SK-N-SH (cell line): ENCODE results near the gene TMEM131L. TPM values are rescaled to one million over a fixed set of nuclear protein-coding genes. Genes with fewer than 3 reads are reported as not detected.

Source experiments
- CTCF ChIA-PET: fragments of 300-600, 350-600 bp; formaldehyde crosslinking; extraction: SDS; loops from one replicate; lab custom pipeline; 2021; lab: Yijun Ruan, JAX
- POLR2A ChIA-PET: fragments of 350-600 bp; sonication (Branson Sonifier 250); formaldehyde crosslinking; extraction: SDS; loops from one replicate; lab custom pipeline; 2020; ENCODE audit warnings: antibody characterized with exemption, inconsistent platforms; lab: Yijun Ruan, JAX
- DNase-seq: peaks from one replicate; pipeline ENCODE4 v3.0.0; 2012
- H2AFZ ChIP-seq: fragments of 200-600 bp; sonication (generic); 2 replicates; pipeline ENCODE4 v1.8.1; 2016; ENCODE audit warnings: antibody characterized with exemption, mild to moderate bottlenecking, low read depth
- H3F3A ChIP-seq: fragments of 200-600 bp; sonication (generic); replicated peaks from 2 replicates; pipeline ENCODE3; 2016; ENCODE audit warnings: antibody characterized with exemption, mild to moderate bottlenecking; ENCODE audit not compliant: insufficient read depth
- H3K27ac ChIP-seq, 2 experiments: fragments of 200-500 bp in 1 of 2; fragments of 200-600 bp in 1 of 2; sonication (Bioruptor generic) in 1 of 2; sonication (generic), shearing (Covaris generic) in 1 of 2; 2 replicates each; pipeline versions ENCODE4 v1.5.1 to v1.6.1; 2014 to 2016; ENCODE audit warnings: low read depth in 2 of 2, inconsistent platforms in 1 of 2, low read length in 1 of 2, mild to moderate bottlenecking in 1 of 2, mixed read lengths in 1 of 2
- H3K27me3 ChIP-seq: fragments of 200-600 bp; sonication (generic), shearing (Covaris generic); 2 replicates; pipeline ENCODE4 v1.6.1; 2016; ENCODE audit warnings: mixed run types; ENCODE audit not compliant: insufficient read depth
- H3K36me3 ChIP-seq, 2 experiments: fragments of 200-500 bp in 1 of 2; fragments of 200-600 bp in 1 of 2; sonication (Bioruptor generic) in 1 of 2; sonication (generic) in 1 of 2; replicated peaks in 1 of 2; 2 replicates each; pipeline versions ENCODE3 to v1.5.1; 2014 to 2016; ENCODE audit warnings: low read length in 1 of 2, mild to moderate bottlenecking in 1 of 2; ENCODE audit not compliant: insufficient read depth in 2 of 2, control insufficient read depth in 1 of 2
- H3K4me1 ChIP-seq, 2 experiments: fragments of 200-500 bp in 1 of 2; fragments of 200-600 bp in 1 of 2; sonication (Bioruptor generic) in 1 of 2; sonication (generic), shearing (Covaris generic) in 1 of 2; 2 replicates each; pipeline versions ENCODE4 v1.5.1 to v1.6.1; 2014 to 2016; ENCODE audit warnings: low read depth in 1 of 2, low read length in 1 of 2, mixed run types in 1 of 2; ENCODE audit not compliant: insufficient read depth in 2 of 2, control insufficient read depth in 1 of 2
- H3K4me2 ChIP-seq: fragments of 200-600 bp; sonication (generic), shearing (Covaris generic); 2 replicates; pipeline ENCODE4 v1.6.1; 2017; ENCODE audit warnings: mixed run types
- H3K4me3 ChIP-seq, 2 experiments: fragments of 200-500 bp in 1 of 2; fragments of 200-600 bp in 1 of 2; sonication (Bioruptor generic) in 1 of 2; sonication (generic), shearing (Covaris generic) in 1 of 2; 2 replicates each; pipeline versions ENCODE4 v1.5.1 to v1.8.1; 2014 to 2016; ENCODE audit warnings: low read depth in 2 of 2, inconsistent platforms in 1 of 2, low read length in 1 of 2, mild to moderate bottlenecking in 1 of 2, mixed read lengths in 1 of 2, moderate library complexity in 1 of 2
- H3K79me2 ChIP-seq: fragments of 200-600 bp; sonication (generic); 2 replicates; pipeline ENCODE4 v1.8.1; 2017; ENCODE audit warnings: mild to moderate bottlenecking; ENCODE audit not compliant: insufficient read depth
- H3K9ac ChIP-seq: fragments of 200-600 bp; sonication (generic); 2 replicates; pipeline ENCODE4 v1.6.1; 2017; ENCODE audit warnings: mixed run types
- H3K9me2 ChIP-seq: fragments of 200-600 bp; sonication (generic); 2 replicates; pipeline ENCODE4 v1.6.1; 2017; ENCODE audit warnings: mixed run types
- H3K9me3 ChIP-seq: fragments of 200-600 bp; sonication (generic); 2 replicates; pipeline ENCODE4 v1.6.1; 2017; ENCODE audit warnings: mixed run types, mild to moderate bottlenecking, moderate library complexity
- H4K20me1 ChIP-seq: fragments of 200-600 bp; sonication (generic); 2 replicates; pipeline ENCODE4 v1.6.1; 2017; ENCODE audit warnings: mild to moderate bottlenecking, mixed run types; ENCODE audit not compliant: insufficient read depth
- CHD2 ChIP-seq: fragments of 150-350 bp; IDR thresholded peaks from 2 replicates; pipeline ENCODE4 v1.6.1; 2018; ENCODE audit warnings: low read length; ENCODE audit not compliant: partially characterized antibody
- ELF1 ChIP-seq: IDR thresholded peaks from 2 replicates; pipeline ENCODE4 v1.4.0; 2012
- EP300 ChIP-seq, 2 experiments: IDR thresholded peaks; 2 replicates each; pipeline versions ENCODE4 v1.4.0 to v1.6.1; 2012; ENCODE audit warnings: borderline replicate concordance in 1 of 2, low read depth in 1 of 2, low read length in 1 of 2
- EZH2phosphoT487 ChIP-seq: fragments of 200-600 bp; sonication (generic); IDR thresholded peaks from 2 replicates; pipeline ENCODE4 v1.6.1; 2017; ENCODE audit warnings: low read depth, mixed run types, mild to moderate bottlenecking, antibody characterized with exemption, moderate library complexity, borderline replicate concordance
- FOSL2 ChIP-seq: IDR thresholded peaks from 2 replicates; pipeline ENCODE4 v1.4.0; 2012; ENCODE audit warnings: low read depth, mild to moderate bottlenecking, moderate library complexity, borderline replicate concordance
- FOXJ3 ChIP-seq: sonication (generic); formaldehyde crosslinking; IDR thresholded peaks from 2 replicates; pipeline ENCODE4 v1.5.1; 2020; ENCODE audit warnings: mild to moderate bottlenecking, missing genetic modification reagents
- GABPA ChIP-seq: IDR thresholded peaks from 2 replicates; pipeline ENCODE4 v1.4.0; 2012; ENCODE audit warnings: low read depth, mild to moderate bottlenecking
- NFIC ChIP-seq: IDR thresholded peaks from 2 replicates; pipeline ENCODE4 v1.4.0; 2012; ENCODE audit warnings: borderline replicate concordance
- NRF1 ChIP-seq: IDR thresholded peaks from 2 replicates; pipeline ENCODE4 v1.6.1; 2012; ENCODE audit warnings: low read depth, mild to moderate bottlenecking, low read length
- RCOR1 ChIP-seq: fragments of 150-350 bp; IDR thresholded peaks from 2 replicates; pipeline ENCODE4 v1.6.1; 2017; ENCODE audit warnings: antibody characterized with exemption, low read length
- RFX5 ChIP-seq: IDR thresholded peaks from 2 replicates; pipeline ENCODE4 v1.6.1; 2012; ENCODE audit warnings: mild to moderate bottlenecking, improper control_type of control experiment, low read length
- SIN3A ChIP-seq: IDR thresholded peaks from 2 replicates; pipeline ENCODE4 v1.6.1; 2012; ENCODE audit warnings: low read depth, mild to moderate bottlenecking, low read length, moderate library complexity, borderline replicate concordance
- SMC3 ChIP-seq: IDR thresholded peaks from 2 replicates; pipeline ENCODE4 v1.6.1; 2012; ENCODE audit warnings: low read depth, low read length, improper control_type of control experiment
- TEAD4 ChIP-seq: IDR thresholded peaks from 2 replicates; pipeline ENCODE4 v1.4.0; 2012; ENCODE audit warnings: mild to moderate bottlenecking, borderline replicate concordance; ENCODE audit not compliant: insufficient read depth
- YY1 ChIP-seq: IDR thresholded peaks from 2 replicates; pipeline ENCODE4 v1.4.0; 2012; ENCODE audit warnings: low read depth, mild to moderate bottlenecking
- WGBS: methylation state at CpG from one replicate; pipeline ENCODE4 v1.1.6; 2017; ENCODE audit warnings: low lambda C conversion rate; 5-methylcytosine and 5-hydroxymethylcytosine counted together
- polyA plus RNA-seq, 3 experiments: library from polyadenylated mRNA; depleted of rRNA; stranded (reverse); fragments of >200 nt; gene quantifications; 2 replicates each; pipeline ENCODE4 v1.2.3, GENCODE V29; 2012
- TF ChIP-seq, protein P1 (sequence below): IDR thresholded peaks from 2 replicates; pipeline ENCODE4 v1.4.0; 2012; ENCODE audit warnings: low read depth, borderline replicate concordance
- TF ChIP-seq, protein P2 (sequence below): IDR thresholded peaks from 2 replicates; pipeline ENCODE4 v1.4.0; 2012; ENCODE audit warnings: low read depth
- TF ChIP-seq, protein P3 (sequence below): IDR thresholded peaks from 2 replicates; pipeline ENCODE4 v1.6.1; 2012; ENCODE audit warnings: mild to moderate bottlenecking, low read depth, low read length, moderate library complexity
- TF ChIP-seq, protein P4 (sequence below): fragments of 150-350 bp; IDR thresholded peaks from 2 replicates; pipeline ENCODE4 v1.6.1; 2017; ENCODE audit warnings: antibody characterized with exemption, low read length, low read depth, borderline replicate concordance
- TF ChIP-seq, protein P5 (sequence below): IDR thresholded peaks from 2 replicates; pipeline ENCODE4 v1.4.0; 2012; ENCODE audit warnings: low read depth, borderline replicate concordance

The TMEM131L gene
- polyA plus RNA-seq, 1 of the 3 experiments (the other 2 are of a cell fraction) = 6.2 TPM

DNA sequence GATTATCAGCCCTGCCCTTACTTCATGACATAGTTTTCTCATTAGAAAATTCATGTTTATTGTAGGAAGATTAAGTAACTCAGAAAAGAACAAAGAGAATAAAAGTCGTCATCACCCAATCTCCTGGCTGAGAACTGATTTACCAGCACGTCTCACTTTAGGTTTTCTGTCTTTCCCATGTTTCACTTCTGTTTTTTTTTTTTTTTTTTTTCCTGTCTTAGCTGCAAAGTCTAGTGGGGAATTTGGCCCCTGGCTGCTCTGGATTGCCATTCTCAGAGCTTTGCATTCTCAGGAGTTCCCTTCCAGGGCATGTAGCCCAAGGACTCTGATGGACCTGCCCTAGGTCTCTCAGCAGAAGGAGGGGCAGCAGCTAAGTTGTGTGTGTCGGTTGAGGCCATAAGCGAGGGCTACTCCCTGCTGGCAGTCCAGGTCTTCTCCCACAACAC lies 57.8 kb downstream of the TMEM131L start:
- no peaks in the 10 kb centered on the region for H3K36me3 ChIP-seq
- no peak overlapping the region for H3K27ac ChIP-seq
- H3K4me2 ChIP-seq = no peak overlapping the region
- no peak for TF ChIP-seq ELF1
- TF ChIP-seq RFX5 = no peak
- no peak for TF ChIP-seq NFIC
- no peak for TF ChIP-seq EP300 (IDR thresholded peaks at IDR 0.05; ENCODE audit: borderline replicate concordance in 1 of 2, low read depth in 1 of 2, low read length in 1 of 2)
- no peak for TF ChIP-seq FOXJ3
- TF ChIP-seq, protein P1, sequence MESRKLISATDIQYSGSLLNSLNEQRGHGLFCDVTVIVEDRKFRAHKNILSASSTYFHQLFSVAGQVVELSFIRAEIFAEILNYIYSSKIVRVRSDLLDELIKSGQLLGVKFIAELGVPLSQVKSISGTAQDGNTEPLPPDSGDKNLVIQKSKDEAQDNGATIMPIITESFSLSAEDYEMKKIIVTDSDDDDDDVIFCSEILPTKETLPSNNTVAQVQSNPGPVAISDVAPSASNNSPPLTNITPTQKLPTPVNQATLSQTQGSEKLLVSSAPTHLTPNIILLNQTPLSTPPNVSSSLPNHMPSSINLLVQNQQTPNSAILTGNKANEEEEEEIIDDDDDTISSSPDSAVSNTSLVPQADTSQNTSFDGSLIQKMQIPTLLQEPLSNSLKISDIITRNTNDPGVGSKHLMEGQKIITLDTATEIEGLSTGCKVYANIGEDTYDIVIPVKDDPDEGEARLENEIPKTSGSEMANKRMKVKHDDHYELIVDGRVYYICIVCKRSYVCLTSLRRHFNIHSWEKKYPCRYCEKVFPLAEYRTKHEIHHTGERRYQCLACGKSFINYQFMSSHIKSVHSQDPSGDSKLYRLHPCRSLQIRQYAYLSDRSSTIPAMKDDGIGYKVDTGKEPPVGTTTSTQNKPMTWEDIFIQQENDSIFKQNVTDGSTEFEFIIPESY = no peak
- no peak for TF ChIP-seq YY1
- TF ChIP-seq, protein P2, sequence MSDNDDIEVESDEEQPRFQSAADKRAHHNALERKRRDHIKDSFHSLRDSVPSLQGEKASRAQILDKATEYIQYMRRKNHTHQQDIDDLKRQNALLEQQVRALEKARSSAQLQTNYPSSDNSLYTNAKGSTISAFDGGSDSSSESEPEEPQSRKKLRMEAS = no peak
- TF ChIP-seq CHD2 = no peak
- no peak for TF ChIP-seq NRF1
- TF ChIP-seq SMC3 = no peak
- TF ChIP-seq, all 33 proteins: peak for 0
- no peaks in the 10 kb centered on the region for H3K9me3 ChIP-seq
- 92% methylated on average over 4 of the region's 4 CpGs for WGBS
- no peak overlapping the region for H2AFZ ChIP-seq
- no peaks in the 10 kb centered on the region for H4K20me1 ChIP-seq
- H3F3A ChIP-seq = no peaks in the 10 kb centered on the region
- DNase-seq = no peak
- no peak overlapping the region for H3K9ac ChIP-seq
- H3K9me2 ChIP-seq = no peaks in the 10 kb centered on the region
- H3K4me1 ChIP-seq = no peaks in the 10 kb centered on the region; a peak in 1 of 4 replicates
- peaks cover 5% of the 10 kb centered on the region; the same call in 1 of the 2 replicates for H3K79me2 ChIP-seq
- ChIA-PET CTCF (no interaction called here), POLR2A (no interaction called here)
- H3K4me3 ChIP-seq = no peak overlapping the region
- no peaks in the 10 kb centered on the region for H3K27me3 ChIP-seq

DNA sequence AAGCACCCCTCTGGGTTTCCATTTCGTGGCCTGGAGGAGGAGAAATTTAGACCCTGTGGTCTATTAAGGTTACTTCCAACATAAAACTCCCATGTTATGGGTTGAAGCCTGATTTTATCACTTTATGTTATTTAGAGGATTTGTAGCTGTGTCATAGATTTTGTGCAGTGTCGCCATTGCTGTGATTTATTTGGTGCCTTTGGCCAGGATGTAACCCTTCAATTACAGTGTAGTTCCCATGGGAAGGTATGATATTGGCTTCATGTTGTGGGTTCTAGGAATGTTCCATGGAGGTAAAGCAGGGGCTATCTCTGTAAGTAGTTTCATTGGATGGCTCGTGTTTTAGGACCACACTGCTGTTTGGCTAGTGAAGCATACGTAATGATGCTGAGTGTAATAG lies 58.5 kb downstream of the TMEM131L start:
- CTCF ChIA-PET = no interaction called here
- H3K36me3 ChIP-seq = no peaks in the 10 kb centered on the region

More for the DNA sequence above, 58.5 kb downstream of the TMEM131L start:
- H3K27ac ChIP-seq = no peak overlapping the region
- no peaks in the 10 kb centered on the region; a peak in 1 of 4 replicates for H3K4me1 ChIP-seq
- H3K9me3 ChIP-seq = no peaks in the 10 kb centered on the region
- peaks cover 5% of the 10 kb centered on the region; the same call in 1 of the 2 replicates for H3K79me2 ChIP-seq
- no peaks in the 10 kb centered on the region for H3F3A ChIP-seq
- no peak overlapping the region for H3K9ac ChIP-seq
- 98% methylated on average over 4 of the region's 4 CpGs for WGBS
- H2AFZ ChIP-seq = no peak overlapping the region
- TF ChIP-seq, protein P3, sequence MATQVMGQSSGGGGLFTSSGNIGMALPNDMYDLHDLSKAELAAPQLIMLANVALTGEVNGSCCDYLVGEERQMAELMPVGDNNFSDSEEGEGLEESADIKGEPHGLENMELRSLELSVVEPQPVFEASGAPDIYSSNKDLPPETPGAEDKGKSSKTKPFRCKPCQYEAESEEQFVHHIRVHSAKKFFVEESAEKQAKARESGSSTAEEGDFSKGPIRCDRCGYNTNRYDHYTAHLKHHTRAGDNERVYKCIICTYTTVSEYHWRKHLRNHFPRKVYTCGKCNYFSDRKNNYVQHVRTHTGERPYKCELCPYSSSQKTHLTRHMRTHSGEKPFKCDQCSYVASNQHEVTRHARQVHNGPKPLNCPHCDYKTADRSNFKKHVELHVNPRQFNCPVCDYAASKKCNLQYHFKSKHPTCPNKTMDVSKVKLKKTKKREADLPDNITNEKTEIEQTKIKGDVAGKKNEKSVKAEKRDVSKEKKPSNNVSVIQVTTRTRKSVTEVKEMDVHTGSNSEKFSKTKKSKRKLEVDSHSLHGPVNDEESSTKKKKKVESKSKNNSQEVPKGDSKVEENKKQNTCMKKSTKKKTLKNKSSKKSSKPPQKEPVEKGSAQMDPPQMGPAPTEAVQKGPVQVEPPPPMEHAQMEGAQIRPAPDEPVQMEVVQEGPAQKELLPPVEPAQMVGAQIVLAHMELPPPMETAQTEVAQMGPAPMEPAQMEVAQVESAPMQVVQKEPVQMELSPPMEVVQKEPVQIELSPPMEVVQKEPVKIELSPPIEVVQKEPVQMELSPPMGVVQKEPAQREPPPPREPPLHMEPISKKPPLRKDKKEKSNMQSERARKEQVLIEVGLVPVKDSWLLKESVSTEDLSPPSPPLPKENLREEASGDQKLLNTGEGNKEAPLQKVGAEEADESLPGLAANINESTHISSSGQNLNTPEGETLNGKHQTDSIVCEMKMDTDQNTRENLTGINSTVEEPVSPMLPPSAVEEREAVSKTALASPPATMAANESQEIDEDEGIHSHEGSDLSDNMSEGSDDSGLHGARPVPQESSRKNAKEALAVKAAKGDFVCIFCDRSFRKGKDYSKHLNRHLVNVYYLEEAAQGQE = no peak
- TF ChIP-seq TEAD4 = no peak
- TF ChIP-seq SIN3A = no peak
- no peak for TF ChIP-seq NFIC
- no peak for TF ChIP-seq RFX5
- TF ChIP-seq, protein P4, sequence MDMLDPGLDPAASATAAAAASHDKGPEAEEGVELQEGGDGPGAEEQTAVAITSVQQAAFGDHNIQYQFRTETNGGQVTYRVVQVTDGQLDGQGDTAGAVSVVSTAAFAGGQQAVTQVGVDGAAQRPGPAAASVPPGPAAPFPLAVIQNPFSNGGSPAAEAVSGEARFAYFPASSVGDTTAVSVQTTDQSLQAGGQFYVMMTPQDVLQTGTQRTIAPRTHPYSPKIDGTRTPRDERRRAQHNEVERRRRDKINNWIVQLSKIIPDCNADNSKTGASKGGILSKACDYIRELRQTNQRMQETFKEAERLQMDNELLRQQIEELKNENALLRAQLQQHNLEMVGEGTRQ = no peak
- TF ChIP-seq EZH2phosphoT487 = no peak
- TF ChIP-seq FOSL2 = no peak
- TF ChIP-seq RCOR1 = no peak
- no peak for TF ChIP-seq GABPA
- TF ChIP-seq, protein P5, sequence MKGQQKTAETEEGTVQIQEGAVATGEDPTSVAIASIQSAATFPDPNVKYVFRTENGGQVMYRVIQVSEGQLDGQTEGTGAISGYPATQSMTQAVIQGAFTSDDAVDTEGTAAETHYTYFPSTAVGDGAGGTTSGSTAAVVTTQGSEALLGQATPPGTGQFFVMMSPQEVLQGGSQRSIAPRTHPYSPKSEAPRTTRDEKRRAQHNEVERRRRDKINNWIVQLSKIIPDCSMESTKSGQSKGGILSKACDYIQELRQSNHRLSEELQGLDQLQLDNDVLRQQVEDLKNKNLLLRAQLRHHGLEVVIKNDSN = no peak
- H4K20me1 ChIP-seq = no peaks in the 10 kb centered on the region
- H3K27me3 ChIP-seq = no peaks in the 10 kb centered on the region
- no peaks in the 10 kb centered on the region for H3K9me2 ChIP-seq
- H3K4me3 ChIP-seq = no peak overlapping the region
- no peak for DNase-seq
- no peak overlapping the region for H3K4me2 ChIP-seq
- POLR2A ChIA-PET = no interaction called here
